Neural cell (in vitro differentiated cells): Measurements from ENCODE around the gene RAB11FIP2. TPM values are rescaled to one million over a fixed set of nuclear protein-coding genes. Genes with fewer than 3 reads are reported as not detected.

ENCODE experiments used
- H2AFZ ChIP-seq: fragments of 200-600, 300-800 bp; sonication (generic), shearing (Covaris generic); 2 replicates; pipeline ENCODE4 v1.6.0; 2014; ENCODE audit warnings: low read depth, mild to moderate bottlenecking, antibody characterized with exemption, low read length, moderate library complexity
- H3F3A ChIP-seq: fragments of 200-600 bp; shearing (Covaris generic); 2 replicates; pipeline ENCODE4 v1.6.1; 2016; ENCODE audit warnings: mild to moderate bottlenecking, moderate library complexity, mixed read lengths, antibody characterized with exemption, low read length; ENCODE audit not compliant: insufficient read depth, poor library complexity, severe bottlenecking
- H3K27ac ChIP-seq: fragments of 200-600, 300-800 bp; sonication (generic), shearing (Covaris generic); 2 replicates; pipeline ENCODE4 v1.5.1; 2014; ENCODE audit warnings: mild to moderate bottlenecking, low read length, moderate library complexity
- H3K27me3 ChIP-seq: fragments of 300-800, 200-600 bp; sonication (generic), shearing (Covaris generic); 2 replicates; pipeline ENCODE4 v1.6.0; 2014; ENCODE audit warnings: mild to moderate bottlenecking, low read depth, low read length, moderate library complexity; ENCODE audit not compliant: insufficient read depth
- H3K36me3 ChIP-seq: fragments of 300-800, 200-600 bp; sonication (generic), shearing (Covaris generic); 2 replicates; pipeline ENCODE4 v1.5.1; 2014; ENCODE audit warnings: mild to moderate bottlenecking, antibody characterized with exemption, low read length, moderate library complexity; ENCODE audit not compliant: insufficient read depth
- H3K4me2 ChIP-seq: fragments of 300-800, 200-600 bp; sonication (generic), shearing (Covaris generic); 2 replicates; pipeline ENCODE4 v1.6.0; 2014; ENCODE audit warnings: mild to moderate bottlenecking, low read length
- H3K4me3 ChIP-seq: fragments of 300-800, 200-600 bp; sonication (generic), shearing (Covaris generic); 2 replicates; pipeline ENCODE4 v1.5.1; 2014; ENCODE audit warnings: mild to moderate bottlenecking, low read length, moderate library complexity
- H3K79me2 ChIP-seq: fragments of 200-600 bp; shearing (Covaris generic); replicated peaks from 2 replicates; pipeline ENCODE4 v1.6.0; 2014; ENCODE audit warnings: mild to moderate bottlenecking, low read length, moderate library complexity; ENCODE audit not compliant: insufficient read depth
- H3K9ac ChIP-seq: fragments of 300-800, 200-600 bp; sonication (generic), shearing (Covaris generic); 2 replicates; pipeline ENCODE4 v1.6.1; 2016; ENCODE audit warnings: mild to moderate bottlenecking, low read length, mixed read lengths
- H3K9me2 ChIP-seq: fragments of 200-600 bp; shearing (Covaris generic); 2 replicates; pipeline ENCODE4 v1.6.1; 2016; ENCODE audit warnings: mild to moderate bottlenecking, low read length, mixed read lengths; ENCODE audit not compliant: insufficient read depth
- H3K9me3 ChIP-seq: fragments of 200-600, 300-800 bp; sonication (generic), shearing (Covaris generic); 2 replicates; pipeline ENCODE4 v1.6.1; 2016; ENCODE audit warnings: mild to moderate bottlenecking, mixed run types, low read length, moderate library complexity, mixed read lengths
- H4K20me1 ChIP-seq: fragments of 200-600 bp; shearing (Covaris generic); 2 replicates; pipeline ENCODE4 v1.6.1; 2016; ENCODE audit warnings: mild to moderate bottlenecking, mixed run types; ENCODE audit not compliant: insufficient read depth
- EP300 ChIP-seq: fragments of 450-650 bp; conservative IDR thresholded peaks from 2 replicates; pipeline ENCODE4 v1.6.1; 2014; ENCODE audit warnings: antibody characterized with exemption, mild to moderate bottlenecking, moderate library complexity; ENCODE audit not compliant: poor library complexity, severe bottlenecking
- EZH2 ChIP-seq: fragments of 200-600, 300-800 bp; shearing (Covaris generic), sonication (generic); IDR thresholded peaks from 2 replicates; pipeline ENCODE4 v1.6.1; 2014; ENCODE audit warnings: antibody characterized with exemption, low read length, borderline replicate concordance, mild to moderate bottlenecking; ENCODE audit not compliant: insufficient read depth, poor library complexity, severe bottlenecking
- MXI1 ChIP-seq: fragments of 450-650 bp; conservative IDR thresholded peaks from 2 replicates; pipeline ENCODE4 v1.6.1; 2014; ENCODE audit warnings: antibody characterized with exemption, mild to moderate bottlenecking; ENCODE audit not compliant: poor library complexity, severe bottlenecking
- POLR2AphosphoS5 ChIP-seq: IDR thresholded peaks from 2 replicates; pipeline ENCODE4 v1.6.1; 2012
- RAD21 ChIP-seq: fragments of 450-650 bp; conservative IDR thresholded peaks from 2 replicates; pipeline ENCODE4 v1.6.1; 2014; ENCODE audit warnings: antibody characterized with exemption, mild to moderate bottlenecking, moderate library complexity
- TAF1 ChIP-seq: IDR thresholded peaks from 2 replicates; pipeline ENCODE4 v1.6.1; 2012; ENCODE audit warnings: low read depth
- polyA plus RNA-seq: library from polyadenylated mRNA; depleted of rRNA; stranded (reverse); fragments of >200 nt; gene quantifications from 2 replicates; pipeline ENCODE4 v1.2.3, GENCODE V29; 2014
- TF ChIP-seq, protein P1 (sequence below): IDR thresholded peaks from 2 replicates; pipeline ENCODE4 v1.6.1; 2012; ENCODE audit warnings: borderline replicate concordance
- TF ChIP-seq, protein P2 (sequence below): fragments of 450-650 bp; IDR thresholded peaks from 2 replicates; pipeline ENCODE4 v1.5.1; 2014; ENCODE audit warnings: antibody characterized with exemption, mild to moderate bottlenecking, moderate library complexity; ENCODE audit not compliant: poor library complexity, severe bottlenecking

The RAB11FIP2 gene
- polyA plus RNA-seq, 1 donor from 2014 or later: 26.3 TPM

DNA sequence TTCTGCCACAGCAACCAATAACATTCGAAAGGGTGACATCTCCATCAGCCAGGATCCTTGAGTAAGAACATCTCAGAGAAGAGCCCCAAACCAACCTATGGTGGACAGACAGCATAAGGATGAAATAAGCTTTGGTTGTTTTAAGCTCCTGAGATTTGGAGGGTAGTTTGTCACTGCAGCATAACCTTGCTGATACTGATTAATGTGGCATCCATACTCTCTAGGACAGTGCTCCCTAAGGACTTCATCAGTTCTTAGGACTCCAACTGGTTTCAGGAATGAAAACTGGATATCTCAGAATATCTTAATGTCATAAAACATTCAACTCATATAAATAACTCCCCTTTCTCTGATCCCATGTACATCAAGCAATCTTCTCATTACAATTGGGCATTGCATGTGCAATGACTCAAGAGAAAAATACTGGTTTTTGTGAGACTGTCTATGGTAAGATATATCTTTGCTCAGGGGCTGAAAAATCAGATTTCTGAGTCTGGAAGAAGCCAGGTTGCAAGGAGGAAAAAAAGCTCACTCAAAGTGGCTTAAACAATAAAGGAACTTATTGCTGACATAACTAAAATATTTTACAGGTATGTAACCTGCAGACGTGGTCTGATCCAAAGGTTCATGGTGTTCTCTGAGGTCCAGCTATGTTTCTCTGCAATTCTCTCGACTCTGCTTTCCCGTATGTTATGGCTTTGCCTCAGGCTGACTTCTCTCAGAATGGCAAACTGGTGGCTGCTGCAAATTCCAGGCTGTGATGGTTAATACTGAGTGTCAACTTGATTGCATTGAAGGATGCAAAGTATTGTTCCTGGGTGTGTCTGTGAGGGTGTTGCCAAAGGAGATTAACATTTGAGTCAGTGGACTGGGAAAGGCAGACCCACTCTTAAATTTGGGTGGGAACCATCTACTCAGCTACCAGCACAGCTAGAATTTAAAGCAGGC lies 65.7 kb downstream of the RAB11FIP2 start:
- no peaks in the 10 kb centered on the region for H3K36me3 ChIP-seq
- H3K9me3 ChIP-seq: no peaks in the 10 kb centered on the region
- H3K9me2 ChIP-seq: no peaks in the 10 kb centered on the region
- no peaks in the 10 kb centered on the region for H3F3A ChIP-seq
- no peak overlapping the region for H3K27ac ChIP-seq
- H3K4me3 ChIP-seq: no peak overlapping the region
- H3K79me2 ChIP-seq: no peaks in the 10 kb centered on the region
- H3K9ac ChIP-seq: no peak overlapping the region
- no peaks in the 10 kb centered on the region for H3K27me3 ChIP-seq
- H3K4me2 ChIP-seq: no peak overlapping the region
- no peaks in the 10 kb centered on the region for H4K20me1 ChIP-seq
- H2AFZ ChIP-seq: no peak overlapping the region
- TF ChIP-seq RAD21 (no peak), POLR2AphosphoS5 (no peak), EZH2 (no peak)

- Histone ChIP-seq H3K9me3 (no peaks in the 10 kb centered on the region), H3K36me3 (no peaks in the 10 kb centered on the region), H3K4me3 (no peak overlapping the region), H3K27me3 (no peaks in the 10 kb centered on the region), H3K27ac (no peak overlapping the region), H3K9ac (no peak overlapping the region), H3K79me2 (no peaks in the 10 kb centered on the region), H3K4me2 (no peak overlapping the region), H4K20me1 (no peaks in the 10 kb centered on the region), H3F3A (no peaks in the 10 kb centered on the region), H3K9me2 (no peaks in the 10 kb centered on the region), H2AFZ (no peak overlapping the region)
- TF ChIP-seq RAD21 (no peak), TAF1 (no peak), POLR2AphosphoS5 (no peak), EP300 (no peak), MXI1 (no peak)
- TF ChIP-seq, protein P1, sequence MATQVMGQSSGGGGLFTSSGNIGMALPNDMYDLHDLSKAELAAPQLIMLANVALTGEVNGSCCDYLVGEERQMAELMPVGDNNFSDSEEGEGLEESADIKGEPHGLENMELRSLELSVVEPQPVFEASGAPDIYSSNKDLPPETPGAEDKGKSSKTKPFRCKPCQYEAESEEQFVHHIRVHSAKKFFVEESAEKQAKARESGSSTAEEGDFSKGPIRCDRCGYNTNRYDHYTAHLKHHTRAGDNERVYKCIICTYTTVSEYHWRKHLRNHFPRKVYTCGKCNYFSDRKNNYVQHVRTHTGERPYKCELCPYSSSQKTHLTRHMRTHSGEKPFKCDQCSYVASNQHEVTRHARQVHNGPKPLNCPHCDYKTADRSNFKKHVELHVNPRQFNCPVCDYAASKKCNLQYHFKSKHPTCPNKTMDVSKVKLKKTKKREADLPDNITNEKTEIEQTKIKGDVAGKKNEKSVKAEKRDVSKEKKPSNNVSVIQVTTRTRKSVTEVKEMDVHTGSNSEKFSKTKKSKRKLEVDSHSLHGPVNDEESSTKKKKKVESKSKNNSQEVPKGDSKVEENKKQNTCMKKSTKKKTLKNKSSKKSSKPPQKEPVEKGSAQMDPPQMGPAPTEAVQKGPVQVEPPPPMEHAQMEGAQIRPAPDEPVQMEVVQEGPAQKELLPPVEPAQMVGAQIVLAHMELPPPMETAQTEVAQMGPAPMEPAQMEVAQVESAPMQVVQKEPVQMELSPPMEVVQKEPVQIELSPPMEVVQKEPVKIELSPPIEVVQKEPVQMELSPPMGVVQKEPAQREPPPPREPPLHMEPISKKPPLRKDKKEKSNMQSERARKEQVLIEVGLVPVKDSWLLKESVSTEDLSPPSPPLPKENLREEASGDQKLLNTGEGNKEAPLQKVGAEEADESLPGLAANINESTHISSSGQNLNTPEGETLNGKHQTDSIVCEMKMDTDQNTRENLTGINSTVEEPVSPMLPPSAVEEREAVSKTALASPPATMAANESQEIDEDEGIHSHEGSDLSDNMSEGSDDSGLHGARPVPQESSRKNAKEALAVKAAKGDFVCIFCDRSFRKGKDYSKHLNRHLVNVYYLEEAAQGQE: no peak
- TF ChIP-seq, protein P2, sequence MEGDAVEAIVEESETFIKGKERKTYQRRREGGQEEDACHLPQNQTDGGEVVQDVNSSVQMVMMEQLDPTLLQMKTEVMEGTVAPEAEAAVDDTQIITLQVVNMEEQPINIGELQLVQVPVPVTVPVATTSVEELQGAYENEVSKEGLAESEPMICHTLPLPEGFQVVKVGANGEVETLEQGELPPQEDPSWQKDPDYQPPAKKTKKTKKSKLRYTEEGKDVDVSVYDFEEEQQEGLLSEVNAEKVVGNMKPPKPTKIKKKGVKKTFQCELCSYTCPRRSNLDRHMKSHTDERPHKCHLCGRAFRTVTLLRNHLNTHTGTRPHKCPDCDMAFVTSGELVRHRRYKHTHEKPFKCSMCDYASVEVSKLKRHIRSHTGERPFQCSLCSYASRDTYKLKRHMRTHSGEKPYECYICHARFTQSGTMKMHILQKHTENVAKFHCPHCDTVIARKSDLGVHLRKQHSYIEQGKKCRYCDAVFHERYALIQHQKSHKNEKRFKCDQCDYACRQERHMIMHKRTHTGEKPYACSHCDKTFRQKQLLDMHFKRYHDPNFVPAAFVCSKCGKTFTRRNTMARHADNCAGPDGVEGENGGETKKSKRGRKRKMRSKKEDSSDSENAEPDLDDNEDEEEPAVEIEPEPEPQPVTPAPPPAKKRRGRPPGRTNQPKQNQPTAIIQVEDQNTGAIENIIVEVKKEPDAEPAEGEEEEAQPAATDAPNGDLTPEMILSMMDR: no peak
These were observed 66.5 kb downstream of the RAB11FIP2 start for GRCh38 chr10:117980216-117980615.
